Thymus (tissue), 11 donors: ENCODE data around the gene ABCG4. TPM values are rescaled to one million over a fixed set of nuclear protein-coding genes. Genes with fewer than 3 reads are reported as not detected.
"Not testable (repeated sequence)": the region's sequence is repeated elsewhere in the genome, so short reads cannot be mapped to it uniquely, and the experiment has no call there.

Experiments
- DNase-seq, 9 donors: peaks; one replicate each; pipeline ENCODE4 v3.0.0-alpha.2; 2013; ENCODE audit warnings: low spot score in 9 of 9, low read depth in 6 of 9, missing footprints in 1 of 9
- H3K27ac ChIP-seq, 2 donors: one replicate each; pipeline ENCODE4 v1.5.1; 2013; ENCODE audit warnings: control low read depth in 1 of 2, low read depth in 1 of 2, low read length in 1 of 2, mild to moderate bottlenecking in 1 of 2, moderate library complexity in 1 of 2
- H3K27me3 ChIP-seq, 2 donors: one replicate each; pipeline ENCODE4 v1.5.1; 2013; ENCODE audit warnings: low read length in 1 of 2; ENCODE audit not compliant: control insufficient read depth in 2 of 2, insufficient read depth in 1 of 2
- H3K36me3 ChIP-seq, 2 donors: one replicate each; pipeline ENCODE4 v1.5.1; 2013; ENCODE audit warnings: low read length in 1 of 2, mild to moderate bottlenecking in 1 of 2, moderate library complexity in 1 of 2; ENCODE audit not compliant: control insufficient read depth in 2 of 2, insufficient read depth in 2 of 2
- H3K4me1 ChIP-seq, 2 donors: one replicate each; pipeline ENCODE4 v1.5.1; 2013; ENCODE audit warnings: low read length in 2 of 2; ENCODE audit not compliant: control insufficient read depth in 2 of 2, insufficient read depth in 2 of 2
- H3K4me3 ChIP-seq, 2 donors: one replicate each; pipeline ENCODE4 v1.5.1; 2013; ENCODE audit warnings: low read length in 2 of 2, control low read depth in 1 of 2, mild to moderate bottlenecking in 1 of 2
- H3K9me3 ChIP-seq, 2 donors: one replicate each; pipeline ENCODE4 v1.5.1; 2013; ENCODE audit warnings: low read length in 1 of 2, mild to moderate bottlenecking in 1 of 2; ENCODE audit not compliant: control insufficient read depth in 2 of 2, insufficient read depth in 1 of 2
- WGBS: extraction: QIAGEN DNeasy Blood & Tissue Kit; methylation state at CpG from one replicate; pipeline ENCODE4 v1.1.7; 2013; 5-methylcytosine and 5-hydroxymethylcytosine counted together
- polyA plus RNA-seq: library from polyadenylated mRNA; stranded (reverse); fragments of 200-250 nt; gene quantifications from one replicate; pipeline ENCODE4 v1.2.3, GENCODE V29; 2013
- total RNA-seq: library from RNA; stranded (reverse); fragments of 120-200 nt; gene quantifications from one replicate; pipeline ENCODE4 v1.2.4, GENCODE V29; 2013
- donor health status: healthy.

The ABCG4 gene
- total and polyA plus RNA-seq, 2 donors, result 0.28 to 2.8 TPM

GRCh38 chr11:119180729-119181676 is 32.2 kb downstream of the ABCG4 start:
- H3K27ac ChIP-seq, result no peak overlapping the region
- peaks cover 0 to 4% of the 10 kb centered on the region in 2 donors for H3K9me3 ChIP-seq
- no peak for DNase-seq
- peaks cover 0 to 2% of the 10 kb centered on the region in 2 donors for H3K27me3 ChIP-seq
- WGBS, result 96% methylated on average over 6 of the region's 6 CpGs
- H3K4me3 ChIP-seq, result no peak overlapping the region
- H3K36me3 ChIP-seq, result peaks cover 3 to 28% of the 10 kb centered on the region in 2 donors
- peaks cover 7 to 21% of the 10 kb centered on the region in 2 donors for H3K4me1 ChIP-seq

- Histone ChIP-seq H3K27me3 (peaks cover 0 to 7% of the 10 kb centered on the region in 2 donors), H3K9me3 (peaks cover 0 to 4% of the 10 kb centered on the region in 2 donors), H3K4me3 (no peak overlapping the region), H3K36me3 (peaks cover 0 to 28% of the 10 kb centered on the region in 2 donors), H3K27ac (no peak overlapping the region), H3K4me1 (peaks cover 7 to 20% of the 10 kb centered on the region in 2 donors)
- DNase-seq, result no peak
- 93% methylated on average over 17 of the region's 17 CpGs for WGBS
These were observed 33.0 kb downstream of the ABCG4 start for GRCh38 chr11:119181677-119182412.

DNA sequence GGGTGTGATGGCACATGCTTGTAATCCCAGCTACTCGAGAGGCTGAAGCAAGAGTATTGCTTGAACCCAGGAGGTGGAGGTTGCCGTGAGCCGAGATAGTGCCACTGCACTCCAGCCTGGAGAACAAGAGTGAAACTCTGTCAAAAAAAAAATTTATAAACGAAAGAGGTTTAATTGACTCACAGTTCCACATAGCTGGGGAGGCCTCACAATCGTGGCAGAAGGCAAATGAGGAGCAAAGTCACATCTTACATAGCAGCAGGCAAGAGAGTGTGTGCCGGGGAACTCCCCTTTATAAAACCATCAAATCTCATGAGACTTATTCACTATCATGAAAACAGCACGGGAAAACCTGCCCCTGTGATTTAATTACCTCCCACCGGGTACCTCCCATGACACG is 35.5 kb downstream of the ABCG4 start:
- H3K36me3 ChIP-seq, result peaks cover 0 to 28% of the 10 kb centered on the region in 2 donors

GRCh38 chr11:119185981-119186634 is 37.3 kb downstream of the ABCG4 start:
- no peak overlapping the region for H3K27ac ChIP-seq
- DNase-seq, result no peak
- H3K27me3 ChIP-seq, result peaks cover 0 to 11% of the 10 kb centered on the region in 2 donors
- no peaks in the 10 kb centered on the region for H3K9me3 ChIP-seq
- H3K36me3 ChIP-seq, result peaks cover 0 to 18% of the 10 kb centered on the region in 2 donors
- no peak overlapping the region for H3K4me3 ChIP-seq
- WGBS, result 84% methylated on average over 15 of the region's 15 CpGs
- H3K4me1 ChIP-seq, result no peaks in the 10 kb centered on the region

More for the DNA sequence above, 35.5 kb downstream of the ABCG4 start:
- H3K27me3 ChIP-seq, result peaks cover 0 to 11% of the 10 kb centered on the region in 2 donors
- H3K4me3 ChIP-seq, H3K27ac ChIP-seq, DNase-seq, H3K9me3 ChIP-seq, H3K4me1 ChIP-seq: not testable (repeated sequence)
- 95% methylated on average over 9 of the region's 9 CpGs for WGBS

GRCh38 chr11:119187123-119187892 is 38.5 kb downstream of the ABCG4 start:
- Histone ChIP-seq H3K4me1 (no peaks in the 10 kb centered on the region), H3K27me3 (peaks cover 0 to 11% of the 10 kb centered on the region in 2 donors)
- DNase-seq, result no peak

DNA sequence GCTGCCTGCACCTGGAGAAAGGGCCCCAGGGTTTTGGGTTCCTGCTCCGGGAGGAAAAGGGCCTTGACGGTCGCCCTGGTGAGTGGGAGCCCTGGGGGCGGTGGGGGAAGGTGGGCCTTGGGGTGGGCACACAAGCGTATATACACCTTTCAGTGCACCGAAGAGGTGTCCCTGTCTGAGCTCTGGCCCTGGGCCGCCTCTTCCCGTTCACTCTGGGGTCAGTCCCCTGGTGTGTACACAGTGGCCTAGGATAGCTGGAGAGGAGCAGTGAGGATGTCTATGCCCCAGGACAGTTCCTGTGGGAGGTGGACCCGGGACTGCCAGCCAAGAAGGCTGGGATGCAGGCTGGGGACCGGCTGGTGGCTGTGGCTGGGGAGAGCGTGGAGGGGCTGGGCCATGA is 39.2 kb downstream of the ABCG4 start:
- Histone ChIP-seq H3K4me1 (no peaks in the 10 kb centered on the region), H3K9me3 (no peaks in the 10 kb centered on the region), H3K4me3 (no peak overlapping the region), H3K36me3 (peaks cover 0 to 9% of the 10 kb centered on the region in 2 donors), H3K27ac (no peak overlapping the region), H3K27me3 (peaks cover 0 to 11% of the 10 kb centered on the region in 2 donors)
- DNase-seq, result no peak
- 96% methylated on average over 11 of the region's 11 CpGs for WGBS

More at GRCh38 chr11:119187123-119187892, 38.5 kb downstream of the ABCG4 start:
- WGBS, result 95% methylated on average over 21 of the region's 21 CpGs
- H3K27ac ChIP-seq, result no peak overlapping the region
- H3K4me3 ChIP-seq, result no peak overlapping the region
- H3K9me3 ChIP-seq, result no peaks in the 10 kb centered on the region
- peaks cover 0 to 9% of the 10 kb centered on the region in 2 donors for H3K36me3 ChIP-seq

DNA sequence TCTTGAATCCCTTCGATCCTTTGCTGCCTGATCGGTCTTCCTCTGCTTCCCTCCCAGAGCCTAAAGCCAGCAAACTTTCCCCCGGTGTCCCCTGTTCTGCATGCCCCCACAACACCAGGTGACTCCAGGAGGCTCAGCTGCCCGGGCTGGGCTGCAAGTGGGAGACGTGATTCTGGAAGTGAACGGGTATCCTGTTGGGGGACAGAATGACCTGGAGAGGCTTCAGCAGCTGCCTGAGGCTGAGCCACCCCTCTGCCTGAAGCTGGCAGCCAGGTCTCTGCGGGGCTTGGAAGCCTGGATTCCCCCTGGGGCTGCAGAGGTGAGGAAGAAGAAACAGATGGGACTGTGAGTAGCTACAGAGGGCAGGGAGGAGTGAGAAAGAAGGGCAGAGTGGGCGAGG is 40.0 kb downstream of the ABCG4 start:
- no peak for DNase-seq
- 89% methylated on average over 8 of the region's 8 CpGs for WGBS
- H3K36me3 ChIP-seq, result peaks cover 0 to under 1% of the 10 kb centered on the region in 2 donors
- H3K27me3 ChIP-seq, result peaks cover 0 to 11% of the 10 kb centered on the region in 2 donors
- no peak overlapping the region for H3K4me3 ChIP-seq
- no peak overlapping the region for H3K27ac ChIP-seq
- H3K9me3 ChIP-seq, result no peaks in the 10 kb centered on the region
- H3K4me1 ChIP-seq, result no peaks in the 10 kb centered on the region

DNA sequence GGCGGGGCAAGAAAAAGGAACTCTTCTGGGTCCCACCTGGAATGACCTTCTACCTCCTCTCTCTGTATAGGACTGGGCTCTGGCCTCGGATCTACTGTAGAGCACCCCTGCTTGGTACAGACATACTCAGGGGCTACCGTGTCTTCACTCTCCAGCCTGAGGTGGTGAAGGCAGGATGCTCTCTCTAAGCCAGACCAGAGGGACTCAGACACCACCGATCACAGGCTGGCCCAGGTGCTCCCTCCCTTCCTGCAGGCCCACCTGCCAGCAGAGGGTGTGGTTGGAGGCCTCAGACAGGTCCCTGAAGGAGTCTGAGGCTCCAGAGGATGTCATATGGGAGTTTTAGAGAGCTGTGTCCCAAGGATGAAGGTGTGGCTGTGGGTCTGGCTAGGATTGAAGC is 40.5 kb downstream of the ABCG4 start:
- Histone ChIP-seq H3K27ac (no peak overlapping the region), H3K4me3 (no peak overlapping the region), H3K27me3 (peaks cover 0 to 11% of the 10 kb centered on the region in 2 donors), H3K4me1 (no peaks in the 10 kb centered on the region), H3K36me3 (no peaks in the 10 kb centered on the region), H3K9me3 (no peaks in the 10 kb centered on the region)
- DNase-seq, result no peak
- 89% methylated on average over 4 of the region's 4 CpGs for WGBS
